ENCODE data around the gene GPX1. TPM values are rescaled to one million over a fixed set of nuclear protein-coding genes. Genes with fewer than 3 reads are reported as not detected.
"Not testable (repeated sequence)": the region's sequence is repeated elsewhere in the genome, so short reads cannot be mapped to it uniquely, and the experiment has no call there.

The GPX1 gene
- total RNA-seq, 1 experiment from 2014 or later: 253 TPM

DNA sequence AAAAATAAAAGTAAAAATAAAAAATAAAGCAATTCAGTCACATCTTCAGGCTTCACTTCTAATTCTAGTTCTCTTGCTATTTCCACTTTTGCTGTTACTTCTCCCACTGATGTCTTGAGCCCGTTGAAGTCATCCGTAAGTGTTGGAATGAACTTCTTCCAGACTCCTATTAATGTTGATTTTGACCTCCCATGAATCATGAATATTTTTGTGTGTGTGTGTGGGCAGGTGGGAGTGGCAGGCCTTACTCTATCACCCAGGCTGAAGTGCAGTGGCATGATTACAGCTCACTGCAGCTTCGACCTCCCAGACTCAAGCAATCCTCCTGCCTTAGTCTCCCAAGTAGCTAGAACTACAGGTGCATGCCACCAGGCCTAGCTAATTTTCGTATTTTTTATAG is 29.0 kb downstream of the GPX1 start:
- H3K27me3 ChIP-seq (ENCODE audit: insufficient read depth, low read length): no peaks in the 10 kb centered on the region
- H2BK120ac ChIP-seq (ENCODE audit: low read depth, low read length, poor library complexity, severe bottlenecking): no peak overlapping the region
- no peak overlapping the region for H3K56ac ChIP-seq (ENCODE audit: insufficient read length, low read depth, low read length)
- H4K20me1 ChIP-seq (ENCODE audit: control insufficient read depth, insufficient read depth, insufficient read length): no peaks in the 10 kb centered on the region
- H3K79me2 ChIP-seq (ENCODE audit: insufficient read depth, low read length): no peaks in the 10 kb centered on the region
- no peaks in the 10 kb centered on the region for H3K4me1 ChIP-seq (ENCODE audit: insufficient read depth, low read length)
- DNase-seq: no peak
- no peak overlapping the region for H3K9ac ChIP-seq (ENCODE audit: extremely low read depth, insufficient read length, low read length)
- H3K9me3 ChIP-seq (ENCODE audit: control insufficient read depth, low read depth, low read length): no peaks in the 10 kb centered on the region
- peaks cover 23 to 81% (median 56%) of the 10 kb centered on the region in 3 experiments; a peak in 6 of 7 replicates for H3K36me3 Mint-ChIP-seq (ENCODE audit: insufficient read depth in 1 of 3, low read depth in 3 of 3)
- no CpG with 5 or more reads among the region's 4 CpGs for WGBS (ENCODE audit: extremely low coverage, insufficient read length, low lambda C conversion rate)
- no peak overlapping the region for H3K4me2 ChIP-seq (ENCODE audit: insufficient read depth, insufficient read length, low read length)
- H3T11ph ChIP-seq (ENCODE audit: low read length): no peak overlapping the region
- H3K4me1 Mint-ChIP-seq: no peaks in the 10 kb centered on the region
- H3K27ac ChIP-seq (ENCODE audit: insufficient read length, low read depth, low read length): no peak overlapping the region
- H3K4me3 Mint-ChIP-seq: no peak overlapping the region
- no peaks in the 10 kb centered on the region for H3K27me3 Mint-ChIP-seq (ENCODE audit: low read depth)
- no peak overlapping the region for H2AK5ac ChIP-seq (ENCODE audit: insufficient read length, low read length)
- H3K14ac ChIP-seq (ENCODE audit: insufficient read depth, low read length): no peak overlapping the region
- H4K91ac ChIP-seq (ENCODE audit: insufficient read length, low read depth, low read length): no peak overlapping the region
- H4K8ac ChIP-seq (replicated peaks; ENCODE audit: insufficient read length, low read depth, low read length): no peak overlapping the region
- H2BK15ac ChIP-seq (ENCODE audit: low read depth, low read length): no peak overlapping the region
- H3K23ac ChIP-seq (ENCODE audit: insufficient read length, low read depth, low read length): no peak overlapping the region
- no peak overlapping the region for H3K4ac ChIP-seq (ENCODE audit: low read depth, low read length)
- H3K18ac ChIP-seq (ENCODE audit: insufficient read length, low read depth, low read length): no peak overlapping the region
- H3K9me3 Mint-ChIP-seq: no peaks in the 10 kb centered on the region; a peak in 1 of 5 replicates
- no peak overlapping the region for H4K5ac ChIP-seq (ENCODE audit: insufficient read length, low read depth, low read length)
- no peak overlapping the region for H2AFZ ChIP-seq (ENCODE audit: low read length)
- H2BK12ac ChIP-seq (ENCODE audit: insufficient read length, low read depth, low read length): no peak overlapping the region
- H2BK20ac ChIP-seq (ENCODE audit: low read depth, low read length, poor library complexity, severe bottlenecking): no peak overlapping the region
- H3K27ac Mint-ChIP-seq: peak overlapping the region in 1 of 3 experiments; percentile 37; a peak in 2 of 7 replicates
- TF ChIP-seq, protein P1, sequence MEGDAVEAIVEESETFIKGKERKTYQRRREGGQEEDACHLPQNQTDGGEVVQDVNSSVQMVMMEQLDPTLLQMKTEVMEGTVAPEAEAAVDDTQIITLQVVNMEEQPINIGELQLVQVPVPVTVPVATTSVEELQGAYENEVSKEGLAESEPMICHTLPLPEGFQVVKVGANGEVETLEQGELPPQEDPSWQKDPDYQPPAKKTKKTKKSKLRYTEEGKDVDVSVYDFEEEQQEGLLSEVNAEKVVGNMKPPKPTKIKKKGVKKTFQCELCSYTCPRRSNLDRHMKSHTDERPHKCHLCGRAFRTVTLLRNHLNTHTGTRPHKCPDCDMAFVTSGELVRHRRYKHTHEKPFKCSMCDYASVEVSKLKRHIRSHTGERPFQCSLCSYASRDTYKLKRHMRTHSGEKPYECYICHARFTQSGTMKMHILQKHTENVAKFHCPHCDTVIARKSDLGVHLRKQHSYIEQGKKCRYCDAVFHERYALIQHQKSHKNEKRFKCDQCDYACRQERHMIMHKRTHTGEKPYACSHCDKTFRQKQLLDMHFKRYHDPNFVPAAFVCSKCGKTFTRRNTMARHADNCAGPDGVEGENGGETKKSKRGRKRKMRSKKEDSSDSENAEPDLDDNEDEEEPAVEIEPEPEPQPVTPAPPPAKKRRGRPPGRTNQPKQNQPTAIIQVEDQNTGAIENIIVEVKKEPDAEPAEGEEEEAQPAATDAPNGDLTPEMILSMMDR (conservative IDR thresholded peaks at IDR 0.05): no peak
- no peaks in the 10 kb centered on the region for H3K23me2 ChIP-seq (ENCODE audit: insufficient read length, low read depth, low read length, poor library complexity, severe bottlenecking)
- no peaks in the 10 kb centered on the region for H3K79me1 ChIP-seq (ENCODE audit: insufficient read depth, low read depth, low read length, poor library complexity, severe bottlenecking)
- no peak overlapping the region for H2BK5ac ChIP-seq (ENCODE audit: insufficient read length, low read length)

DNA sequence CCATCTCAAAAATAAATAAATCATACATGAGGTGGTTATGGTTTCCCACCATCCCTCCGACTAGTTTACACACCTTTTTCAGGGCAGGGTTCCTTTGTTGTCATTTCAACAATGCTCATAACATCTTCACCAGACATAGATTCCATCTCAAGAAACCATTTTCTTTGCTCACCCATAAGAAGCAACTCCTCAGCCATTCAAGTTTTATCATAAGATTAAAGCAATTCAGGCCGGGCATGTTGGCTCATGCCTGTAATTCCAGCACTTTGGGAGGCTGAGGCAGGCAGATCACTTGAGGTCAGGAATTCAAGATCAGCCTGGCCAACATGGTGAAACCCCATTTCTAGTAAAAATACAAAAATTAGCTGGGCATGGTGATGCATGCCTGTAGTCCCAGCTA is 29.8 kb downstream of the GPX1 start:
- not testable (repeated sequence) for H3K9me3 Mint-ChIP-seq
- H3K36me3 Mint-ChIP-seq (ENCODE audit: insufficient read depth in 1 of 3, low read depth in 3 of 3): peaks cover 24 to 81% (median 60%) of the 10 kb centered on the region in 3 experiments; a peak in 6 of 7 replicates

More for the DNA sequence above, 29.8 kb downstream of the GPX1 start:
- not testable (repeated sequence) for H4K5ac ChIP-seq (ENCODE audit: insufficient read length, low read depth, low read length); H3K23ac ChIP-seq (ENCODE audit: insufficient read length, low read depth, low read length); H4K20me1 ChIP-seq (ENCODE audit: control insufficient read depth, insufficient read depth, insufficient read length); H3T11ph ChIP-seq (ENCODE audit: low read length); H3K4me1 Mint-ChIP-seq; H3K79me1 ChIP-seq (ENCODE audit: insufficient read depth, low read depth, low read length, poor library complexity, severe bottlenecking); H3K27ac ChIP-seq (ENCODE audit: insufficient read length, low read depth, low read length); H3K27me3 Mint-ChIP-seq (ENCODE audit: low read depth); H2BK5ac ChIP-seq (ENCODE audit: insufficient read length, low read length); H3K9me3 ChIP-seq (ENCODE audit: control insufficient read depth, low read depth, low read length); H3K23me2 ChIP-seq (ENCODE audit: insufficient read length, low read depth, low read length, poor library complexity, severe bottlenecking); H3K56ac ChIP-seq (ENCODE audit: insufficient read length, low read depth, low read length); H2BK12ac ChIP-seq (ENCODE audit: insufficient read length, low read depth, low read length); H2BK120ac ChIP-seq (ENCODE audit: low read depth, low read length, poor library complexity, severe bottlenecking); H3K4me2 ChIP-seq (ENCODE audit: insufficient read depth, insufficient read length, low read length); H3K18ac ChIP-seq (ENCODE audit: insufficient read length, low read depth, low read length); H2BK15ac ChIP-seq (ENCODE audit: low read depth, low read length); H3K79me2 ChIP-seq (ENCODE audit: insufficient read depth, low read length); H2BK20ac ChIP-seq (ENCODE audit: low read depth, low read length, poor library complexity, severe bottlenecking); H2AFZ ChIP-seq (ENCODE audit: low read length); H3K14ac ChIP-seq (ENCODE audit: insufficient read depth, low read length); H3K27me3 ChIP-seq (ENCODE audit: insufficient read depth, low read length); H3K4me3 Mint-ChIP-seq; DNase-seq; H2AK5ac ChIP-seq (ENCODE audit: insufficient read length, low read length); H4K8ac ChIP-seq (replicated peaks; ENCODE audit: insufficient read length, low read depth, low read length); H4K91ac ChIP-seq (ENCODE audit: insufficient read length, low read depth, low read length); H3K4ac ChIP-seq (ENCODE audit: low read depth, low read length); H3K4me1 ChIP-seq (ENCODE audit: insufficient read depth, low read length); H3K9ac ChIP-seq (ENCODE audit: extremely low read depth, insufficient read length, low read length)
- WGBS (ENCODE audit: extremely low coverage, insufficient read length, low lambda C conversion rate): no CpG with 5 or more reads among the region's 2 CpGs
- H3K27ac Mint-ChIP-seq: peak overlapping the region in 2 of 3 experiments; percentile 32 to 90; a peak in 3 of 7 replicates
